B cell (primary cell): ENCODE data around the gene RNF213. TPM values are rescaled to one million over a fixed set of nuclear protein-coding genes. Genes with fewer than 3 reads are reported as not detected.

Source experiments
- ATAC-seq: fragments of 200-7000 bp; cut with Tn5 transposase; one replicate; pipeline ENCODE4 v1.10.0; 2021; ENCODE audit warnings: low read depth, mild to moderate bottlenecking, moderate number of reproducible peaks, moderate library complexity
- CTCF ChIA-PET: fragments of 350-600 bp; sonication (Branson Sonifier 250); formaldehyde crosslinking; loops from one replicate; lab custom pipeline; 2021; ENCODE audit warnings: antibody characterized with exemption, inconsistent platforms; lab: Charles Lee
- POLR2A ChIA-PET: fragments of 350-600 bp; sonication (Branson Sonifier 250); formaldehyde crosslinking; loops from one replicate; lab custom pipeline; 2021; ENCODE audit warnings: antibody characterized with exemption; lab: Charles Lee
- DNase-seq: peaks from one replicate; pipeline ENCODE4 v3.0.0; 2013
- H2AFZ ChIP-seq: 2 replicates; pipeline ENCODE4 v1.6.1; 2012; ENCODE audit warnings: mild to moderate bottlenecking, low read depth, low read length; ENCODE audit not compliant: insufficient read depth, poor library complexity, severe bottlenecking
- H3K27ac ChIP-seq, 2 donors: 1 replicate in 1 of 2; 2 replicates in 1 of 2; pipeline ENCODE4 v1.5.1; 2012 to 2013; ENCODE audit warnings: low read length in 2 of 2, mild to moderate bottlenecking in 2 of 2, moderate library complexity in 1 of 2
- H3K27me3 ChIP-seq, 4 experiments: fragments of 200-600 bp in 1 of 4; sonication (generic) in 1 of 4; replicated peaks in 1 of 4; 1 replicate in 2 of 4; 2 replicates in 2 of 4; pipeline versions ENCODE4 v1.6.1 to v1.7.0; 2013 to 2016; ENCODE audit warnings: low read length in 3 of 4, mild to moderate bottlenecking in 2 of 4, mixed read lengths in 1 of 4, moderate library complexity in 1 of 4; ENCODE audit not compliant: insufficient read depth in 4 of 4, control insufficient read depth in 3 of 4; ENCODE audit errors: control extremely low read depth in 1 of 4
- H3K36me3 ChIP-seq, 2 experiments: replicated peaks in 1 of 2; 1 replicate in 1 of 2; 2 replicates in 1 of 2; pipeline versions ENCODE4 v1.6.1 to v1.7.1; 2013; ENCODE audit warnings: low read length in 1 of 2; ENCODE audit not compliant: insufficient read depth in 2 of 2, control insufficient read depth in 1 of 2; ENCODE audit errors: control extremely low read depth in 1 of 2, extremely low read depth in 1 of 2
- H3K4me1 ChIP-seq, 2 donors: fragments of 200-600 bp in 1 of 2; sonication (generic) in 1 of 2; 1 replicate in 1 of 2; 2 replicates in 1 of 2; pipeline versions ENCODE4 v1.5.1 to v1.6.1; 2013 to 2017; ENCODE audit warnings: low read length in 2 of 2; ENCODE audit not compliant: control insufficient read depth in 2 of 2, insufficient read depth in 2 of 2
- H3K4me2 ChIP-seq: replicated peaks from 2 replicates; pipeline ENCODE3; 2012; ENCODE audit warnings: mild to moderate bottlenecking, low read depth, low read length; ENCODE audit not compliant: poor library complexity, severe bottlenecking
- H3K4me3 ChIP-seq, 5 experiments: fragments of 200-600 bp in 1 of 5; sonication (generic) in 1 of 5; 1 replicate in 3 of 5; 2 replicates in 2 of 5; pipeline versions ENCODE4 v1.5.1 to v1.7.0; 2011 to 2016; ENCODE audit warnings: low read length in 4 of 5, mild to moderate bottlenecking in 4 of 5, low read depth in 2 of 5, control low read depth in 1 of 5, moderate library complexity in 1 of 5; ENCODE audit not compliant: insufficient read depth in 1 of 5; ENCODE audit errors: control extremely low read depth in 1 of 5, extremely low read depth in 1 of 5
- H3K79me2 ChIP-seq: fragments of 200-600 bp; sonication (generic); one replicate; pipeline ENCODE4 v1.6.0; 2016; ENCODE audit warnings: low read length; ENCODE audit not compliant: control insufficient read depth, insufficient read depth
- H3K9ac ChIP-seq: fragments of 200-600 bp; sonication (generic); 2 replicates; pipeline ENCODE4 v1.6.1; 2017; ENCODE audit warnings: mild to moderate bottlenecking, low read length, moderate library complexity
- H3K9me3 ChIP-seq, 3 donors: one replicate each; pipeline versions ENCODE4 v1.6.1 to v1.7.1; 2013; ENCODE audit warnings: low read length in 2 of 3; ENCODE audit not compliant: control insufficient read depth in 2 of 3, insufficient read depth in 1 of 3; ENCODE audit errors: control extremely low read depth in 1 of 3
- H4K20me1 ChIP-seq: 2 replicates; pipeline ENCODE4 v1.6.0; 2012; ENCODE audit warnings: mild to moderate bottlenecking, low read length; ENCODE audit not compliant: insufficient read depth, control insufficient read depth, poor library complexity, severe bottlenecking
- H3K27ac Mint-ChIP-seq: one replicate; pipeline ENCODE4 v1.8.0; 2021; ENCODE audit warnings: mixed read lengths
- H3K27me3 Mint-ChIP-seq: one replicate; pipeline ENCODE4 v1.8.0; 2021; ENCODE audit warnings: mixed read lengths
- H3K4me1 Mint-ChIP-seq: one replicate; pipeline ENCODE4 v1.8.0; 2021; ENCODE audit warnings: mixed read lengths
- H3K4me3 Mint-ChIP-seq: one replicate; pipeline ENCODE4 v1.8.0; 2021; ENCODE audit warnings: mixed read lengths
- H3K9me3 Mint-ChIP-seq: one replicate; pipeline ENCODE4 v1.8.0; 2022; ENCODE audit warnings: mixed read lengths; ENCODE audit not compliant: insufficient read depth
- CTCF ChIP-seq: fragments of 200-600 bp; IDR thresholded peaks from one replicate; pipeline ENCODE4 v1.8.0; 2022; ENCODE audit warnings: antibody characterized with exemption, mild to moderate bottlenecking
- EZH2 ChIP-seq: IDR thresholded peaks from 2 replicates; pipeline ENCODE4 v1.6.1; 2012; ENCODE audit warnings: borderline replicate concordance, low read depth, mild to moderate bottlenecking, moderate library complexity, low read length; ENCODE audit not compliant: insufficient read depth, poor library complexity, severe bottlenecking
- WGBS: methylation state at CpG from one replicate; pipeline ENCODE4 v1.1.5; 2013; ENCODE audit warnings: missing lambda C conversion rate; ENCODE audit not compliant: insufficient coverage; 5-methylcytosine and 5-hydroxymethylcytosine counted together
- intact Hi-C: fragments of 100-400 bp; cut with micrococcal nuclease; formaldehyde crosslinking; loops from one replicate; pipeline ENCODE4 v1.10.0; 2022
- polyA plus RNA-seq: library from polyadenylated mRNA; depleted of rRNA; stranded (reverse); fragments of >200 nt; gene quantifications from 2 replicates; pipeline ENCODE4 v1.2.3, GENCODE V29; 2012
- total RNA-seq, 2 donors: library from RNA; stranded (reverse); fragments of 120-200 nt in 1 of 2; gene quantifications; 1 replicate in 1 of 2; 2 replicates in 1 of 2; pipeline versions ENCODE4 v1.2.3 to v1.2.4, GENCODE V29; 2013 to 2022

RNF213 gene
- total and polyA plus RNA-seq, 2 donors (not counting 1 experiment from before 2014, with no cell fraction given), result 121 to 287 TPM

GRCh38 chr17:80322864-80323263 lies 62.2 kb downstream of the RNF213 start:
- no peak overlapping the region for H3K9ac ChIP-seq
- CTCF ChIA-PET, result interaction anchor here (0.6 kb wide), 1 partner anchor 293 kb away, joined by 3 read pairs; no protein-coding TSS in a partner anchor
- Mint-ChIP-seq H3K9me3 (peaks cover 1% of the 10 kb centered on the region), H3K27me3 (no peaks in the 10 kb centered on the region), H3K4me1 (no peaks in the 10 kb centered on the region), H3K4me3 (no peak overlapping the region), H3K27ac (no peak overlapping the region)
- peaks cover 0 to 10% (median 1%) of the 10 kb centered on the region in 3 donors for H3K9me3 ChIP-seq
- H3K4me2 ChIP-seq, result no peak overlapping the region
- ATAC-seq (no peak), DNase-seq (no peak)
- POLR2A ChIA-PET, result interaction anchor here (0.7 kb wide), 1 partner anchor 15 kb away, joined by 4 read pairs; no protein-coding TSS in a partner anchor
- no peaks in the 10 kb centered on the region for H3K4me1 ChIP-seq
- peaks cover 7% of the 10 kb centered on the region for H4K20me1 ChIP-seq
- H3K27me3 ChIP-seq, result no peaks in the 10 kb centered on the region
- H3K79me2 ChIP-seq, result no peaks in the 10 kb centered on the region
- peaks cover 8 to 75% of the 10 kb centered on the region in 2 experiments for H3K36me3 ChIP-seq
- WGBS, result no CpG with 5 or more reads among the region's 1 CpG
- H2AFZ ChIP-seq, result no peak overlapping the region
- TF ChIP-seq CTCF (no peak), EZH2 (no peak)
- intact Hi-C loops, result no loop called here
- H3K4me3 ChIP-seq, result no peak overlapping the region
- H3K27ac ChIP-seq, result no peak overlapping the region

DNA sequence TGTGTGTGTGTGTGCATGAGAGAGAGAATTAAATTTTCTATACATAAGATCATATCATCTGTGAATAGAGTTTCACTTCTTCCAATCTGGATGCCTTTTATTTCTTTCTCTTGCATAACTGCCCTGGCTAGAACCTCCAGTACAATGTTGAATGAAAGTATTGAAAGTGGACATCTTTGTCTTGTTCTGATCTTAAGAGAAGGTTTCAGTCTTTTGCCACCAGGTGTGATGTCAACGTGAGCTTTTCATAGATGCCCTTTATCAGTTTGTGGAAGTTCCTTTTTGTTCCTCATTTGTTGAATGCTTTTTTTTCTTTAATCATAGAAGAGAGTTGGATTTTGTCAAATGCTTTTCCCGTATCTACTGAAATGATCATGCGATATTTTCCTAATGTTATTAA lies 63.3 kb downstream of the RNF213 start:
- ChIA-PET POLR2A (no interaction called here), CTCF (no interaction called here)
- Mint-ChIP-seq H3K9me3 (peaks cover 1% of the 10 kb centered on the region), H3K4me3 (no peak overlapping the region), H3K4me1 (no peaks in the 10 kb centered on the region), H3K27me3 (no peaks in the 10 kb centered on the region), H3K27ac (no peak overlapping the region)
- H3K4me2 ChIP-seq, result no peak overlapping the region
- ATAC-seq (no peak), DNase-seq (no peak)
- no peaks in the 10 kb centered on the region for H3K27me3 ChIP-seq
- TF ChIP-seq EZH2, result no peak
- TF ChIP-seq CTCF, result no peak
- H3K9ac ChIP-seq, result no peak overlapping the region
- 50% methylated on average over 1 of the region's 3 CpGs for WGBS
- H3K79me2 ChIP-seq, result no peaks in the 10 kb centered on the region
- H4K20me1 ChIP-seq, result peaks cover 7% of the 10 kb centered on the region
- peaks cover 9 to 77% of the 10 kb centered on the region in 2 experiments for H3K36me3 ChIP-seq
- no peaks in the 10 kb centered on the region for H3K4me1 ChIP-seq
- H3K27ac ChIP-seq, result no peak overlapping the region
- H3K9me3 ChIP-seq, result peaks cover 0 to 10% (median 1%) of the 10 kb centered on the region in 3 donors
- no peak overlapping the region for H2AFZ ChIP-seq
- no peak overlapping the region for H3K4me3 ChIP-seq
- intact Hi-C loops, result no loop called here
